H1 (cell line): Measurements from ENCODE around the gene HMOX2. TPM values are rescaled to one million over a fixed set of nuclear protein-coding genes. Genes with fewer than 3 reads are reported as not detected.
A peak's percentile ranks its signal among the peaks of the same experiment; 100 is the strongest.

ENCODE experiments used
- CTCF ChIA-PET: fragments of 300-600 bp; sonication (Branson Sonifier 250); formaldehyde crosslinking; loops from one replicate; lab custom pipeline; 2021; ENCODE audit not compliant: partially characterized antibody; lab: Charles Lee
- POLR2A ChIA-PET: fragments of 300-600 bp; sonication (Branson Sonifier 250); formaldehyde crosslinking; loops from one replicate; lab custom pipeline; 2021; ENCODE audit warnings: inconsistent platforms; ENCODE audit not compliant: partially characterized antibody; lab: Charles Lee
- DNase-seq, 2 experiments: peaks; one replicate each; pipeline versions ENCODE4 v3.0.0 to v3.0.0-alpha.2; 2010 to 2022; ENCODE audit warnings: low spot score in 2 of 2, low read depth in 1 of 2, mixed read lengths in 1 of 2
- FAIRE-seq: peaks from 2 replicates; lab custom pipeline; 2011; peaks lifted over from hg19 to GRCh38; lab: Jason Lieb, UNC
- H2AFZ ChIP-seq: 2 replicates; pipeline ENCODE4 v1.8.1; 2012; ENCODE audit warnings: low read length, inconsistent platforms
- H2AK5ac ChIP-seq: 2 replicates; pipeline ENCODE4 v1.6.1; 2013; ENCODE audit warnings: low read depth, low read length
- H2BK120ac ChIP-seq: replicated peaks from 2 replicates; pipeline ENCODE3; 2013; ENCODE audit warnings: low read depth, low read length, inconsistent platforms
- H2BK12ac ChIP-seq: 2 replicates; pipeline ENCODE4 v1.6.1; 2013; ENCODE audit warnings: low read depth, low read length
- H2BK15ac ChIP-seq: 2 replicates; pipeline ENCODE4 v1.6.1; 2013; ENCODE audit warnings: low read length
- H2BK20ac ChIP-seq: 2 replicates; pipeline ENCODE4 v1.6.1; 2013; ENCODE audit warnings: low read length
- H2BK5ac ChIP-seq: 2 replicates; pipeline ENCODE4 v1.6.1; 2013; ENCODE audit warnings: low read depth, low read length
- H3K14ac ChIP-seq: 2 replicates; pipeline ENCODE4 v1.6.1; 2013; ENCODE audit warnings: inconsistent platforms; ENCODE audit not compliant: insufficient read length
- H3K18ac ChIP-seq: 2 replicates; pipeline ENCODE4 v1.6.1; 2013; ENCODE audit warnings: low read length; ENCODE audit errors: extremely low read depth
- H3K23ac ChIP-seq: 2 replicates; pipeline ENCODE4 v1.6.1; 2013; ENCODE audit warnings: inconsistent platforms; ENCODE audit not compliant: insufficient read length
- H3K23me2 ChIP-seq: 2 replicates; pipeline ENCODE4 v1.6.1; 2013; ENCODE audit warnings: low read depth, low read length
- H3K27ac ChIP-seq: 2 replicates; pipeline ENCODE4 v1.6.1; 2011; ENCODE audit warnings: low read depth, low read length, inconsistent platforms
- H3K27me3 ChIP-seq, 4 experiments: replicated peaks in 1 of 4; 1 replicate in 1 of 4; 2 replicates in 3 of 4; pipeline versions ENCODE4 v1.6.1 to v1.8.1; 2011 to 2013; ENCODE audit warnings: low read length in 3 of 4, mild to moderate bottlenecking in 3 of 4, inconsistent platforms in 2 of 4, mixed read lengths in 2 of 4, moderate library complexity in 1 of 4; ENCODE audit not compliant: control insufficient read depth in 3 of 4, insufficient read depth in 3 of 4; ENCODE audit errors: extremely low read depth in 1 of 4
- H3K36me3 ChIP-seq, 4 experiments: 2 replicates each; pipeline versions ENCODE4 v1.6.1 to v1.8.1; 2011 to 2013; ENCODE audit warnings: mild to moderate bottlenecking in 4 of 4, low read length in 3 of 4, moderate library complexity in 2 of 4, control low read depth in 1 of 4, inconsistent platforms in 1 of 4; ENCODE audit not compliant: insufficient read depth in 4 of 4, control insufficient read depth in 2 of 4
- H3K4ac ChIP-seq: replicated peaks from 2 replicates; pipeline ENCODE3; 2013; ENCODE audit warnings: low read length, low read depth, mixed read lengths, inconsistent platforms; ENCODE audit not compliant: insufficient read length
- H3K4me1 ChIP-seq, 4 experiments: replicated peaks in 1 of 4; 1 replicate in 1 of 4; 2 replicates in 3 of 4; pipeline versions ENCODE4 v1.6.1 to v1.8.1; 2011 to 2013; ENCODE audit warnings: low read length in 3 of 4, inconsistent platforms in 2 of 4, mixed read lengths in 1 of 4; ENCODE audit not compliant: insufficient read depth in 4 of 4, control insufficient read depth in 3 of 4
- H3K4me2 ChIP-seq, 2 experiments: 2 replicates each; pipeline versions ENCODE4 v1.6.1 to v1.8.1; 2011 to 2013; ENCODE audit warnings: low read depth in 2 of 2, low read length in 2 of 2, control low read depth in 1 of 2, inconsistent platforms in 1 of 2, mild to moderate bottlenecking in 1 of 2; ENCODE audit not compliant: insufficient read depth in 1 of 2
- H3K4me3 ChIP-seq, 4 experiments: fragments of 200-600, 300-600 bp in 1 of 4; sonication (generic), shearing (Covaris generic), sonication (Bioruptor Twin) in 1 of 4; 2 replicates each; pipeline versions ENCODE4 v1.5.1 to v1.8.1; 2011 to 2016; ENCODE audit warnings: low read length in 4 of 4, low read depth in 3 of 4, control low read depth in 2 of 4, inconsistent platforms in 2 of 4, mild to moderate bottlenecking in 2 of 4, mixed read lengths in 1 of 4, moderate library complexity in 1 of 4; ENCODE audit not compliant: insufficient read depth in 2 of 4; ENCODE audit errors: extremely low read depth in 1 of 4
- H3K56ac ChIP-seq: replicated peaks from 2 replicates; pipeline ENCODE3; 2013; ENCODE audit warnings: low read depth, mild to moderate bottlenecking, mixed read lengths, low read length, inconsistent platforms; ENCODE audit not compliant: insufficient read length
- H3K79me1 ChIP-seq: 2 replicates; pipeline ENCODE4 v1.6.1; 2013; ENCODE audit warnings: low read depth, low read length, control low read depth
- H3K79me2 ChIP-seq, 2 experiments: 2 replicates each; pipeline versions ENCODE4 v1.6.1 to v1.8.1; 2012 to 2013; ENCODE audit warnings: low read length in 2 of 2, mild to moderate bottlenecking in 2 of 2, inconsistent platforms in 1 of 2; ENCODE audit not compliant: insufficient read depth in 2 of 2, control insufficient read depth in 1 of 2
- H3K9ac ChIP-seq, 4 experiments: replicated peaks in 1 of 4; 1 replicate in 1 of 4; 2 replicates in 3 of 4; pipeline versions ENCODE4 v1.6.1 to v1.8.1; 2011 to 2013; ENCODE audit warnings: low read depth in 3 of 4, low read length in 3 of 4, control low read depth in 2 of 4, mild to moderate bottlenecking in 2 of 4, moderate library complexity in 2 of 4, inconsistent platforms in 1 of 4; ENCODE audit errors: extremely low read depth in 1 of 4
- H3K9me3 ChIP-seq, 2 experiments: 2 replicates each; pipeline versions ENCODE4 v1.6.1 to v1.8.1; 2012 to 2013; ENCODE audit warnings: mild to moderate bottlenecking in 2 of 2, moderate library complexity in 2 of 2, control low read depth in 1 of 2, inconsistent platforms in 1 of 2, low read depth in 1 of 2, low read length in 1 of 2, mixed read lengths in 1 of 2; ENCODE audit not compliant: insufficient read depth in 2 of 2
- H4K20me1 ChIP-seq, 2 experiments: replicated peaks in 1 of 2; 2 replicates each; pipeline versions ENCODE3 to v1.8.1; 2011 to 2013; ENCODE audit warnings: inconsistent platforms in 2 of 2, low read length in 2 of 2, mild to moderate bottlenecking in 1 of 2; ENCODE audit not compliant: insufficient read depth in 2 of 2, control insufficient read depth in 1 of 2
- H4K5ac ChIP-seq: 2 replicates; pipeline ENCODE4 v1.6.1; 2013; ENCODE audit warnings: low read length, low read depth, mixed read lengths, inconsistent platforms; ENCODE audit not compliant: insufficient read length
- H4K8ac ChIP-seq: 2 replicates; pipeline ENCODE4 v1.8.0; 2013; ENCODE audit warnings: mild to moderate bottlenecking, moderate library complexity, low read length, inconsistent platforms; ENCODE audit not compliant: insufficient read depth; ENCODE audit errors: extremely low read depth
- H4K91ac ChIP-seq: replicated peaks from 2 replicates; pipeline ENCODE3; 2013; ENCODE audit warnings: low read length, mixed read lengths, inconsistent platforms; ENCODE audit not compliant: insufficient read length
- ATF2 ChIP-seq: IDR thresholded peaks from 2 replicates; pipeline ENCODE4 v1.6.1; 2012; ENCODE audit warnings: low read length, inconsistent platforms
- CBX8 ChIP-seq: fragments of 300-800, 300-1000 bp; sonication (generic); IDR thresholded peaks from 2 replicates; pipeline ENCODE4 v1.7.1; 2016; ENCODE audit warnings: low read depth, low read length, borderline replicate concordance
- EZH2 ChIP-seq: fragments of 200-600 bp; sonication (generic); IDR thresholded peaks from 2 replicates; pipeline ENCODE4 v1.7.1; 2012; ENCODE audit warnings: low read depth, mild to moderate bottlenecking, moderate library complexity, low read length, inconsistent platforms; ENCODE audit not compliant: severe bottlenecking
- FOSL1 ChIP-seq: IDR thresholded peaks from 2 replicates; pipeline ENCODE4 v1.6.1; 2011; ENCODE audit warnings: mild to moderate bottlenecking, low read depth, low read length, moderate library complexity; ENCODE audit not compliant: insufficient read depth
- HDAC2 ChIP-seq, 2 experiments: fragments of 300-600 bp in 1 of 2; sonication (generic) in 1 of 2; IDR thresholded peaks; 2 replicates each; pipeline ENCODE4 v1.6.1; 2011 to 2012; ENCODE audit warnings: low read depth in 2 of 2, low read length in 2 of 2, mild to moderate bottlenecking in 2 of 2, moderate library complexity in 2 of 2, borderline replicate concordance in 1 of 2, inconsistent platforms in 1 of 2
- POLR2A ChIP-seq, 2 experiments: IDR thresholded peaks; 1 replicate in 1 of 2; 2 replicates in 1 of 2; pipeline ENCODE4 v1.6.1; 2011; ENCODE audit warnings: low read depth in 2 of 2, low read length in 2 of 2, mild to moderate bottlenecking in 2 of 2; ENCODE audit errors: control extremely low read depth in 1 of 2
- RBBP5 ChIP-seq: IDR thresholded peaks from 2 replicates; pipeline ENCODE4 v1.7.1; 2012; ENCODE audit warnings: low read depth, mild to moderate bottlenecking, inconsistent platforms, low read length, moderate library complexity, borderline replicate concordance
- SIX5 ChIP-seq: IDR thresholded peaks from 2 replicates; pipeline ENCODE4 v1.6.1; 2011; ENCODE audit warnings: mild to moderate bottlenecking, low read depth, low read length
- SP4 ChIP-seq: IDR thresholded peaks from 2 replicates; pipeline ENCODE4 v1.6.1; 2012; ENCODE audit warnings: low read length, inconsistent platforms
- SRF ChIP-seq: IDR thresholded peaks from 2 replicates; pipeline ENCODE4 v1.6.1; 2011; ENCODE audit warnings: mild to moderate bottlenecking, low read depth, low read length, moderate library complexity
- WGBS, 2 experiments: shearing (Covaris generic) in 1 of 2; methylation state at CpG; one replicate each; pipeline versions ENCODE4 v1.1.6 to v1.1.7; 2013 to 2015; ENCODE audit warnings: low lambda C conversion rate in 2 of 2, mixed read lengths in 2 of 2, inconsistent platforms in 1 of 2, low coverage in 1 of 2, missing lambda C conversion rate in 1 of 2; ENCODE audit not compliant: insufficient replicate concordance in 2 of 2, insufficient coverage in 1 of 2, insufficient read length in 1 of 2; ENCODE audit errors: extremely low coverage in 1 of 2, missing lambda C conversion rate in 1 of 2; 5-methylcytosine and 5-hydroxymethylcytosine counted together
- polyA plus RNA-seq, 7 experiments: library from polyadenylated mRNA; depleted of rRNA in 3 of 7; stranded (reverse) in 5 of 7; unstranded in 2 of 7; fragments of >200 nt in 5 of 7; fragments of 200-250 nt in 2 of 7; gene quantifications; 1 replicate in 5 of 7; 2 replicates in 1 of 7; 4 replicates in 1 of 7; pipeline versions ENCODE4 v1.2.1 to v1.2.3, GENCODE V29; 2011 to 2013; ENCODE audit warnings: missing spikeins in 2 of 7, mixed read lengths in 2 of 7
- total RNA-seq: library from RNA; stranded (reverse); fragmentation: NEBNext Ultra II Directional; extraction: Animal tissue kit (Norgen Biotek cat#: 25700); gene quantifications from 2 replicates; pipeline ENCODE4 v1.2.1, GENCODE V29; 2021

Gene HMOX2
- total and polyA plus RNA-seq, 2 of the 8 experiments (the other 6 are each of a cell fraction or from before 2014, with no cell fraction given) = 36.5 to 48.4 TPM

DNA sequence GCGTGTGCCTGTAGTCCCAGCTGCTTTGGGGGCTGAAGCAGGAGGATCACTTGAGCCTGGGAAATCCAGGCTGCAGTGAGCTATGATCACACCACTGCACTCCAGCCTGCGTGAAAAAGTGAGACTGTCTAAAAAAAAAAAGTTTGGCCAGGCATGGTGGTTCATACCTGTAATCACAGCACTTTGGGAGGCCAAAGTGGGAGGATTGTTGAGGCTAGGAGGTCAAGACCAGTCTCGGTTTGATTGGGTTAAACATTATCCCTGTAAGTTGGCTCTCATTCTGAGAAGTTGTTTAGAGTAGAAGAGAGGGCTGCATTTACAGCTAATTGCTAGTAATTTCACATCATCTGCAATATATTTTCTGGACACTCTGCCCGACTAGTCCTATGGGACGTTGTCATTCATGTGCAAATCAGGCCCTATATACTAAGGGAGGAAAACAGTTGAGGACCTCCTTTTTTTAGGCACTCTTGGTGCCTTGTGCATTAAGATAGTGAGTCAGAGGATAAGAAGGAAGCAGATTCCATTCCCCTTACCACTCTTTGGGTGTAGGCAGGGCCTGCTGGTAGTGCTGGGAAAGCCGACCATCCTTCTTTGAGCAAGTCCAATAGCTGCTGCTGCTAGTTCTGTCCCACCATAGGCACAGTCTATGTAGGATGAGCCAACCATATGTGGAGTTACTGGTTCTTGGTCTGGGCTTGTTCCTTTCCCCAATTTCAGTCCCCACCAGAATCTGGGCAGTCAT is 18.7 kb downstream of the HMOX2 start:
- Histone ChIP-seq H3K36me3 (no peaks in the 10 kb centered on the region; a peak in 1 of 8 replicates), H2AFZ (no peak overlapping the region), H2BK20ac (no peak overlapping the region), H2AK5ac (0 out of 2 replicates have a peak overlapping the region, but pooled peaks have one; percentile 26), H2BK120ac (no peak overlapping the region), H3K27ac (no peak overlapping the region), H3K27me3 (no peaks in the 10 kb centered on the region), H3K4me2 (no peak overlapping the region), H3K23me2 (no peaks in the 10 kb centered on the region), H4K20me1 (no peaks in the 10 kb centered on the region), H3K4me1 (no peaks in the 10 kb centered on the region), H3K4ac (no peak overlapping the region), H3K23ac (no peak overlapping the region), H3K9me3 (no peaks in the 10 kb centered on the region), H3K18ac (no peak overlapping the region), H3K56ac (no peak overlapping the region), H3K14ac (no peak overlapping the region), H4K5ac (no peak overlapping the region), H3K4me3 (no peak overlapping the region), H4K91ac (no peak overlapping the region), H3K9ac (no peak overlapping the region), H2BK5ac (no peak overlapping the region), H2BK15ac (no peak overlapping the region), H4K8ac (no peak overlapping the region), H3K79me2 (peaks cover 0 to 6% of the 10 kb centered on the region in 2 experiments; a peak in 1 of 4 replicates), H2BK12ac (no peak overlapping the region), H3K79me1 (peaks cover 3% of the 10 kb centered on the region)
- DNase-seq (no peak), FAIRE-seq (no peak)
- ChIA-PET CTCF (interaction anchor here (0.6 to 4.2 kb wide), 4 partner anchors 12 to 90 kb away, joined by 3 to 19 read pairs (median 6); no protein-coding TSS in a partner anchor), POLR2A (interaction anchor here (1.0 kb wide), 1 partner anchor 11 kb away, joined by 3 read pairs; no protein-coding TSS in a partner anchor)
- 87% methylated on average over 6 of the region's 6 CpGs; no CpG with 5 or more reads in 1 of the 2 experiments for WGBS, 2 experiments
- TF ChIP-seq EZH2 (no peak), SP4 (no peak), CBX8 (no peak), FOSL1 (no peak), POLR2A (IDR thresholded peaks at IDR 0.05; ENCODE audit: control extremely low read depth in 1 of 2, low read depth in 2 of 2, low read length in 2 of 2) (no peak), HDAC2 (IDR thresholded peaks at IDR 0.05; ENCODE audit: borderline replicate concordance in 1 of 2, low read depth in 2 of 2, low read length in 2 of 2) (no peak), SIX5 (no peak), RBBP5 (no peak), ATF2 (no peak), SRF (no peak)
